T-cell (primary cell): ENCODE data around the gene TRIM41. TPM values are rescaled to one million over a fixed set of nuclear protein-coding genes. Genes with fewer than 3 reads are reported as not detected.

Experiments used
- ATAC-seq, 4 experiments: fragments of 200-7000 bp in 3 of 4; fragments of 150-1000 bp in 1 of 4; cut with Tn5 transposase; replicated peaks in 1 of 4; 1 replicate in 3 of 4; 2 replicates in 1 of 4; pipeline ENCODE4 v1.10.0; 2021; ENCODE audit warnings: moderate library complexity in 3 of 4, mild to moderate bottlenecking in 2 of 4, moderate number of reproducible peaks in 1 of 4
- CTCF ChIA-PET, 2 donors: fragments of 300-600 bp; sonication (Branson Sonifier 250); formaldehyde crosslinking; loops; one replicate each; lab custom pipeline; 2022; ENCODE audit warnings: antibody characterized with exemption in 2 of 2; lab: Charles Lee
- POLR2A ChIA-PET, 2 donors: fragments of 300-600 bp; sonication (Branson Sonifier 250); formaldehyde crosslinking; loops; one replicate each; lab custom pipeline; 2022; ENCODE audit warnings: antibody characterized with exemption in 2 of 2; lab: Charles Lee
- DNase-seq, 35 experiments: peaks; one replicate each; pipeline versions ENCODE4 v3.0.0 to v3.0.0-alpha.2; 2013 to 2023
- H3K27ac ChIP-seq: one replicate; pipeline ENCODE4 v1.5.1; 2013; ENCODE audit warnings: low read length
- H3K27me3 ChIP-seq, 2 experiments: replicated peaks in 1 of 2; 1 replicate in 1 of 2; 2 replicates in 1 of 2; pipeline versions ENCODE4 v1.6.1 to v1.7.0; 2013; ENCODE audit warnings: low read length in 1 of 2, mixed read lengths in 1 of 2; ENCODE audit not compliant: control insufficient read depth in 2 of 2, insufficient read depth in 2 of 2; ENCODE audit errors: extremely low read depth in 1 of 2
- H3K36me3 ChIP-seq, 2 donors: 1 replicate in 1 of 2; 2 replicates in 1 of 2; pipeline versions ENCODE4 v1.6.1 to v1.7.0; 2013; ENCODE audit warnings: low read length in 1 of 2; ENCODE audit not compliant: control insufficient read depth in 2 of 2, insufficient read depth in 1 of 2; ENCODE audit errors: extremely low read depth in 1 of 2
- H3K4me1 ChIP-seq, 2 experiments: 1 replicate in 1 of 2; 2 replicates in 1 of 2; pipeline versions ENCODE4 v1.6.1 to v1.7.0; 2013; ENCODE audit warnings: low read length in 2 of 2, mixed read lengths in 1 of 2; ENCODE audit not compliant: insufficient read depth in 2 of 2, control insufficient read depth in 1 of 2; ENCODE audit errors: extremely low read depth in 1 of 2
- H3K4me3 ChIP-seq, 2 donors: 1 replicate in 1 of 2; 2 replicates in 1 of 2; pipeline versions ENCODE4 v1.5.1 to v1.7.0; 2013; ENCODE audit warnings: mild to moderate bottlenecking in 2 of 2, low read length in 1 of 2, moderate library complexity in 1 of 2; ENCODE audit not compliant: control insufficient read depth in 1 of 2; ENCODE audit errors: extremely low read depth in 1 of 2
- H3K9me3 ChIP-seq: 2 replicates; pipeline ENCODE4 v1.7.0; 2013
- H3K27ac Mint-ChIP-seq, 2 donors: one replicate each; pipeline ENCODE4 v1.8.0; 2020 to 2021; ENCODE audit warnings: mild to moderate bottlenecking in 2 of 2, mixed read lengths in 2 of 2
- H3K27me3 Mint-ChIP-seq, 2 donors: one replicate each; pipeline ENCODE4 v1.8.0; 2021 to 2022; ENCODE audit warnings: mixed read lengths in 2 of 2
- H3K36me3 Mint-ChIP-seq: one replicate; pipeline ENCODE4 v1.8.0; 2021; ENCODE audit warnings: mixed read lengths
- H3K4me1 Mint-ChIP-seq, 3 donors: one replicate each; pipeline ENCODE4 v1.8.0; 2020 to 2022; ENCODE audit warnings: mixed read lengths in 3 of 3, mild to moderate bottlenecking in 1 of 3
- H3K4me3 Mint-ChIP-seq, 3 donors: one replicate each; pipeline ENCODE4 v1.8.0; 2020 to 2022; ENCODE audit warnings: mild to moderate bottlenecking in 3 of 3, mixed read lengths in 3 of 3, moderate library complexity in 3 of 3
- H3K9me3 Mint-ChIP-seq, 3 donors: one replicate each; pipeline ENCODE4 v1.8.0; 2020 to 2022; ENCODE audit warnings: mixed read lengths in 3 of 3
- WGBS: methylation state at CpG from one replicate; pipeline ENCODE4 v1.1.5; 2013; ENCODE audit warnings: missing lambda C conversion rate; ENCODE audit not compliant: insufficient coverage; 5-methylcytosine and 5-hydroxymethylcytosine counted together
- total RNA-seq, 35 experiments: library from RNA in 6 of 35; stranded (reverse) in 6 of 35; fragments of 120-200 nt in 1 of 35; gene quantifications; one replicate each; pipeline versions ENCODE4 v1.2.1 to v1.2.4 and lab custom pipeline; 2013 to 2026

The TRIM41 gene
- total RNA-seq, 5 donors from 2014 or later (not counting 1 experiment from before 2014, with no cell fraction given) = 32.2 to 46.2 (median 36.7) TPM

GRCh38 chr5:181239062-181239663 lies 16.1 kb downstream of the TRIM41 start:
- ChIA-PET POLR2A (interaction anchor here in 1 of 2 donors (0.7 kb wide), 1 partner anchor 9 kb away, joined by 3 read pairs; no protein-coding TSS in a partner anchor), CTCF (interaction anchor here in 1 of 2 donors (1.1 kb wide), 1 partner anchor 22 kb away, joined by 3 read pairs; the partner anchor contains the start of gene TRIM52)
- Histone ChIP-seq H3K27me3 (no peaks in the 10 kb centered on the region), H3K9me3 (no peaks in the 10 kb centered on the region), H3K36me3 (peaks cover 16 to 88% of the 10 kb centered on the region in 2 donors), H3K27ac (no peak overlapping the region), H3K4me3 (no peak overlapping the region), H3K4me1 (peaks cover 9 to 40% of the 10 kb centered on the region in 2 experiments)
- ATAC-seq (no peak), DNase-seq (no peak)
- Mint-ChIP-seq H3K27me3 (no peaks in the 10 kb centered on the region), H3K9me3 (peaks cover 0 to 2% (median 0%) of the 10 kb centered on the region in 3 donors), H3K4me1 (peaks cover 35 to 51% (median 50%) of the 10 kb centered on the region in 3 donors), H3K4me3 (no peak overlapping the region), H3K36me3 (peaks cover 55% of the 10 kb centered on the region), H3K27ac (peak overlapping the region; percentile 34 to 71)
- 92% methylated on average over 5 of the region's 9 CpGs for WGBS

GRCh38 chr5:181241393-181241975 lies 18.4 kb downstream of the TRIM41 start:
- ATAC-seq (peak in 1 of 4 experiments; percentile 3), DNase-seq (peak in 1 of 35 experiments; percentile 59)
- Histone ChIP-seq H3K36me3 (peaks cover 13 to 65% of the 10 kb centered on the region in 2 donors), H3K9me3 (no peaks in the 10 kb centered on the region), H3K4me3 (peak overlapping the region in 1 of 2 donors; percentile 96), H3K27ac (peak overlapping the region; percentile 95), H3K4me1 (peaks cover 25 to 63% of the 10 kb centered on the region in 2 experiments), H3K27me3 (no peaks in the 10 kb centered on the region)
- Mint-ChIP-seq H3K4me3 (peak overlapping the region; percentile 91 to 99 (median 91)), H3K27ac (peak overlapping the region; percentile 90 to 99), H3K27me3 (no peaks in the 10 kb centered on the region), H3K9me3 (peaks cover 0 to 2% (median 0%) of the 10 kb centered on the region in 3 donors), H3K36me3 (peaks cover 47% of the 10 kb centered on the region), H3K4me1 (peaks cover 53 to 72% (median 66%) of the 10 kb centered on the region in 3 donors)
- ChIA-PET CTCF (interaction anchor here in 1 of 2 donors (0.8 kb wide), 1 partner anchor 661 kb away, joined by 3 read pairs; no protein-coding TSS in a partner anchor), POLR2A (interaction anchor here (0.7 to 1.5 kb wide), 2 partner anchors 18 to 113 kb away, joined by 7 to 8 read pairs; no protein-coding TSS in a partner anchor)
- 83% methylated on average over 1 of the region's 6 CpGs for WGBS

- Histone ChIP-seq H3K36me3 (peaks cover 13 to 60% of the 10 kb centered on the region in 2 donors), H3K27ac (peak overlapping the region; percentile 95), H3K4me1 (peaks cover 30 to 69% of the 10 kb centered on the region in 2 experiments), H3K27me3 (no peaks in the 10 kb centered on the region), H3K4me3 (peak overlapping the region; percentile 96), H3K9me3 (no peaks in the 10 kb centered on the region)
- H3K9me3 Mint-ChIP-seq = no peaks in the 10 kb centered on the region
- H3K27ac Mint-ChIP-seq = peak overlapping the region; percentile 90 to 99
- H3K4me1 Mint-ChIP-seq = peaks cover 54 to 74% (median 67%) of the 10 kb centered on the region in 3 donors
- DNase-seq (no peak), ATAC-seq (no peak)
- H3K27me3 Mint-ChIP-seq = no peaks in the 10 kb centered on the region
- CTCF ChIA-PET = interaction anchor here in 1 of 2 donors (0.8 kb wide), 1 partner anchor 662 kb away, joined by 3 read pairs; no protein-coding TSS in a partner anchor
- 28% methylated on average over 2 of the region's 6 CpGs for WGBS
- POLR2A ChIA-PET = interaction anchor here in 1 of 2 donors (1.5 kb wide), 1 partner anchor 18 kb away, joined by 8 read pairs; no protein-coding TSS in a partner anchor
- peaks cover 41% of the 10 kb centered on the region for H3K36me3 Mint-ChIP-seq
- peak overlapping the region; percentile 91 to 99 (median 91) for H3K4me3 Mint-ChIP-seq
Observed at GRCh38 chr5:181242031-181242451, 19.0 kb downstream of the TRIM41 start.

GRCh38 chr5:181243018-181243563 lies 20.0 kb downstream of the TRIM41 start:
- Mint-ChIP-seq H3K4me1 (peaks cover 62 to 78% (median 75%) of the 10 kb centered on the region in 3 donors), H3K27ac (peak overlapping the region; percentile 90 to 99), H3K4me3 (peak overlapping the region; percentile 91 to 99 (median 91)), H3K9me3 (no peaks in the 10 kb centered on the region), H3K27me3 (no peaks in the 10 kb centered on the region), H3K36me3 (peaks cover 32% of the 10 kb centered on the region)
- ATAC-seq (peak in 3 of 4 experiments; percentile 6 to 11 (median 10)), DNase-seq (peak in 4 of 35 experiments; percentile 31 to 45 (median 38))
- Histone ChIP-seq H3K36me3 (peaks cover 13 to 49% of the 10 kb centered on the region in 2 donors), H3K27ac (peak overlapping the region; percentile 95), H3K4me1 (peaks cover 34 to 77% of the 10 kb centered on the region in 2 experiments), H3K27me3 (no peaks in the 10 kb centered on the region), H3K9me3 (no peaks in the 10 kb centered on the region), H3K4me3 (peak overlapping the region; percentile 96)
- CTCF ChIA-PET = interaction anchor here (0.5 to 1.8 kb wide), 2 partner anchors 17 to 19 kb away, joined by 6 to 7 read pairs; no protein-coding TSS in a partner anchor
- WGBS = 0% methylated on average over 22 of the region's 25 CpGs
- POLR2A ChIA-PET = interaction anchor here in 1 of 2 donors (0.6 kb wide), 1 partner anchor 20 kb away, joined by 3 read pairs; the partner anchor contains the start of gene TRIM41

DNA sequence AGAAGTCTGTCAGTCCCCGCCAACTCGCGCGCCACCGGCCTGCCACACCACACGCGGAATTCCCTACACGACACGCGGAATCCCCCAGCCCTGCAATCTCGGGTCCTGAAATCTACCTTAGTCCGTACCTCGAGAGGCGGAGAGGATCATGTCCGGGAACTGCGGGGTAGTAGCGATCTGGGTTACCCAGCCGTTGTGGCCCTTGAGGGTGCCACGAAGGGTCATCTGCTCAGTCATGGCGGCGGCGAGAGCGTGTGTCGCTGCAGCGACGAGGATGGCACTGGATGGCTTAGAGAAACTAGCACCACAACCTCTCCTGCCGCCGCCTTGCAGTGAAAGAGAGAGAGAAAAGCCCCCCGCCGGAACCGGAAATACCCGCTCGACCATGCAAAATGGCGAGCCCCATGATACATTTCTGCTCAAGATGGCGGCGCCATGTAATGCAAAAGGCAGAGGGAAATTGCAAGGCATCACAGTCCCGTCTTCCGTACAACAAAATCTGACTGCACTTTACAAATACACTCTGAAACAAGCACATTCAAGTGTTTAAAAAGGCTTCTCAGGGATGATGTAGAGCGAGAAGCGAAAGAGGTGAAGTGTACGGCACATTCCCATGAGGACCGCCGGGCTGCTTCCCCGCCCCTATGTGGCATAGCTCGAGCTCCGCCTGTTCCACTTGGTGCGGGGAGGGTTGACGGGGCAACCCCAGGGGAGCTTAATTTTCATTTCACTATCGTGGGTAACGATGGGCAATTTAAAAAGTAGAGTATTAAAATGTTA lies 20.7 kb downstream of the TRIM41 start, which contains the start of gene RACK1:
Gene RACK1 (minus strand): TSS at position 343 of the 780 bp plus-strand sequence. CDS start 106 bp downstream, at position 237.
- H3K27me3 ChIP-seq = no peaks in the 10 kb centered on the region
- DNase-seq (peak; percentile 82 to 92 (median 88)), ATAC-seq (peak; percentile 72 to 80 (median 76))
- H3K4me1 ChIP-seq = peaks cover 34 to 82% of the 10 kb centered on the region in 2 experiments
- Mint-ChIP-seq H3K36me3 (peaks cover 26% of the 10 kb centered on the region), H3K27me3 (no peaks in the 10 kb centered on the region), H3K27ac (peak within 1 kb of the TSS; percentile 95 to 99), H3K4me1 (peaks cover 66 to 80% (median 76%) of the 10 kb centered on the region in 3 donors), H3K9me3 (no peaks in the 10 kb centered on the region), H3K4me3 (peak within 1 kb of the TSS; percentile 91 to 99 (median 91))
- H3K4me3 ChIP-seq = peak within 1 kb of the TSS; percentile 96
- ChIA-PET POLR2A (interaction anchor here in 1 of 2 donors (0.6 kb wide), 2 partner anchors 18 to 21 kb away, joined by 3 to 4 read pairs; partner anchors contain the start of genes TRIM41 and TRIM52), CTCF (interaction anchor here in 1 of 2 donors (0.9 to 1.8 kb wide), 7 partner anchors 11 to 59 kb away, joined by 3 to 8 read pairs (median 6); partner anchors contain the start of gene TRIM41)
- H3K36me3 ChIP-seq = peaks cover 9 to 42% of the 10 kb centered on the region in 2 donors
- no peaks in the 10 kb centered on the region for H3K9me3 ChIP-seq
- WGBS = under 1% methylated on average over 34 of the region's 50 CpGs
- H3K27ac ChIP-seq = peak within 1 kb of the TSS; percentile 95
